ENCODE data around the gene TMEM181.

- TF ChIP-seq CTCF (IDR thresholded peaks at IDR 0.05) (no peak), EZH2 (IDR thresholded peaks at IDR 0.05; ENCODE audit: borderline replicate concordance, insufficient read depth, low read depth, low read length, poor library complexity, severe bottlenecking) (no peak)
These were observed 6.4 kb downstream of the TMEM181 start for GRCh38 chr6:158566207-158566818.
